HG03064 (cell line): ENCODE measurements around the gene KDM1B.

ENCODE experiments used
- ATAC-seq: cut with Tn5 transposase; IDR thresholded peaks from one replicate; pipeline ENCODE4 v1.9.1; 2021; ENCODE audit warnings: low read depth; ENCODE audit not compliant: unreplicated experiment

Gene KDM1B

DNA sequence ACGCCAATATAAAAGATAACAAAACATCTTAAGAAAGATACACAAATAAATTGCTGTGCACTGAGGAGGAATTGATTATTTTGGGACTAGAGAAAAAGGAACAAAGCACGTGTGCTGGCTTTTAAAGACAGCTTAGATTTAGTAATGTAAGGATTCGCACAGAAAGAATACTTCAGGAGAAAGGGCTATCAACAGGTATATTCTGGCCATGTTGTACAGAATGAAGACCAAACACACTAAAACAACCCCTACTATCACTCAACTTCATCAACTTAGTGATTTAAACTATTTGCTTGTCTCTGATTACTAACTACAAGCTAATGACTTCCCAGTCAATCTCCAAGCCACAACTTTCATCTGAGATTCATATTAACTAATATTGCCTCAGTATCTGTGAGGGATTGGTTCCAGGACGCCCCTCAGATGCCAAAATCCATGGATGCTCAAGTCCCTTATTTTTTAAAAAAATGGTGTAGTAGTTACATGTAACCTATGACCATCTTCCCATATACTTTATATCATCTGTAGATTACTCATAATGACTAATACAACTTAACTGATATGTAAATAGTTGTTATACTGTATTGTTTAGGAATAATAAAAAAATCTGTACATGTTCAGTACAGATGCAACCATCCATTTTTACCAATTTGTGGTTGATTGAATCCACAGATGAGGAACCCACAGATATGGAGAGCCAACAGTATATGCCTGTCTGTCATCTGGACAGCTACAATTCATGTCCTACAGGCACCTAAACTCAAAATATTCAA lies 104.6 kb downstream of the KDM1B start:
- no peak for ATAC-seq

DNA sequence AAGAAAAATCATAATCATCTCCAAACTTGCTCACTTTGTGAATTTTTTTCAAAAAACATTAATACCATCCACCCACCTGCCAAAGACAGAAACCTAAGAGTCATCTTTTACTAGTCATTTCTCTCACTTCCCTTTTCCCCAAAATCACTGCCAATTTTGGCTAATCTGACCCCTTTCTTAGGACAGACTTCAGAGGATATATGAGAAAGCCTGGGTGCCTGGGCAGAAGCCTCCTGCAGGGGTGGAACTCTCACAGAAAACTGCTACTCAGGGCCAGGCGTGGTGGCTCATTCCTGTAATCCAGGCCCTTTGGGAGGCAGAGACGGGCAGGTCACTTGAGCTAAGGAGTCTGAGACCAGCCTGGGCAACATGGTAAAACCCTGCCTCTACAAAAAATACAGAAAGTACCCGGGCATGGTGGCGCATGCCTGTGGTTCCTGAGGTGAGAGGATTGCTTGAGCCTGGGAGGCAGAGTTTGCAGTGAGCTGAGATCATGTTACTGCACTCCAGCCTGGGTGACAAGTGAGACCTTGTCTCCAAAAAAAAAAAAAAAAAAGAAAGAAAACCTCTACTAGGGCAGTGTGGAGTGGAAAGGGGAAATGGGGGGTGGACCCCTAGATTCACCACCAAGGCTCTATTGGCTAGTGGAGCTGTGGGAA lies 105.4 kb downstream of the KDM1B start:
- ATAC-seq: peak; percentile 28

GRCh38 chr6:18261877-18262276 lies 106.7 kb downstream of the KDM1B start:
- ATAC-seq: no peak

DNA sequence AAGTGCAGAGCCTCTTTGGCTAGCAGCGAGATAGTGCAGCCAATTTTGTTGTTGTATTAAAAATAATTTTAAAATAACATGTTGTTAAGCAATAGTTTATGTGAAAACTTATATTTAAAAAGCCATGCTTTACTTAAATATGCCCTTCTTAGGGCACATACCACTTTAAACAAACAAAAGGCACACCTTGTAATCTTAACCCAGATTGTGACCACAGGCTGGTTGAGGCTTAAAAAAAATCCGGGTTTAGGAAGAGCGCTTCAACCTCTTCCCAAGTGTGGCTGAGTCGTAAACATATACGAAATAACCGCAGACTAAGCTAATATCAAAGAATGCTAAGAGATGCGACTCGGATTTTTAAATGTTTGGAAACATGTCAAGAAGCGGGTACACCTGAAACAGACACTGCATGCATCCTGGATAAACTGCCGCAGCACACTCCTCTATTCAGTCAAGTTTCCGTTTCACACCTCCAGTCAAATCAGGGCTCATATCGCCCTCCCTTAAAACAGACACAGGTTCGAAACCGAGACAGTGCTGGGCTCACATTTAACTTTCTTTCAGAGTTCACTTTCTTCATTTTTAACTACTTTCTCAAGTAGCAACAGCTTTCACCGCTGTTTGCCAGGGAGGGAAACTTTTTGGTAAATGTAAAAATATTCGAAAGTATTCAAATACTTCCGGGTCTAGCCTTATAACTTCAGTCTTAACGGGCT lies 107.6 kb downstream of the KDM1B start:
- peak; percentile 53 for ATAC-seq

- peak; percentile 1 for ATAC-seq
Measured at GRCh38 chr6:18263418-18264218, 108.4 kb downstream of the KDM1B start.

DNA sequence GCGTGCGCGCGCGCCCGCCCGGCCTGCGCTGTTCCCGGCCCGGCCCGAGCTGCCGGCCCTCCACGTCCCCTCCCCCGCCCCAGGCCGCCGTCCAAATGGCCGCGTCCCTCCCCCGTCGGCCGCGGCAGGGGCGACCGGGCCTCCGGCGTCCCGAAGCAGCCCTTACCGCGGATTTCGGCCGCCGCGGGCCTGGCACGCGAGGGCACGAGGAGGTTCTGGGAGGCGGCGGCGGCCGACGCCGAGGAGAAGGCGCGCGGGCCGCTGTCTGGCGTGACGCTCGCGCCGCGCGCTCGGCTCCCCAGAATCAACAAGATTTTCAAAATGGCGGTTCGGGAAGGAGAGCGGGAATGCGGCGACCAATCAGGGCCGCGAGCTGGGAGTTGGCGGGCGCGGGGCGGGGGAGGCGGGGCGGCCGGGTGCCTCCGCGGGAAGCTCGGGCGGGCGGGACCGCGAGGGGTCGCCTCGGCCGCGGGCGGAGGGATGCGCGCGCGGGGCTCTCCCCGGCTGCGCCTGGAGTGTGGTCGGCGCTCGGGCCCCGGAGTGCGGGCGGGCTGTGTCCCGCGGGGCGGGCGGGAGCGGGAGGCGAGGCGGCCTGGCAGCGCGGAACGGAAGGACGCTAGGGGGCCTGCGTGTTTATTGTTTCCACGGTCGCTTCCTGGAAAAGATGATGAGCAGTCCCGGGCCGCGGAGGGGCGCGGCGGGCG lies 109.1 kb downstream of the KDM1B start, which contains the start of gene DEK:
Gene DEK, minus strand, starts transcription at position 312 of the 704 bp plus-strand sequence. CDS start 543 bp downstream, outside the sequence.
- ATAC-seq: peak; percentile 31

GRCh38 chr6:18264923-18265377 lies 109.7 kb downstream of the KDM1B start:
- no peak for ATAC-seq

DNA sequence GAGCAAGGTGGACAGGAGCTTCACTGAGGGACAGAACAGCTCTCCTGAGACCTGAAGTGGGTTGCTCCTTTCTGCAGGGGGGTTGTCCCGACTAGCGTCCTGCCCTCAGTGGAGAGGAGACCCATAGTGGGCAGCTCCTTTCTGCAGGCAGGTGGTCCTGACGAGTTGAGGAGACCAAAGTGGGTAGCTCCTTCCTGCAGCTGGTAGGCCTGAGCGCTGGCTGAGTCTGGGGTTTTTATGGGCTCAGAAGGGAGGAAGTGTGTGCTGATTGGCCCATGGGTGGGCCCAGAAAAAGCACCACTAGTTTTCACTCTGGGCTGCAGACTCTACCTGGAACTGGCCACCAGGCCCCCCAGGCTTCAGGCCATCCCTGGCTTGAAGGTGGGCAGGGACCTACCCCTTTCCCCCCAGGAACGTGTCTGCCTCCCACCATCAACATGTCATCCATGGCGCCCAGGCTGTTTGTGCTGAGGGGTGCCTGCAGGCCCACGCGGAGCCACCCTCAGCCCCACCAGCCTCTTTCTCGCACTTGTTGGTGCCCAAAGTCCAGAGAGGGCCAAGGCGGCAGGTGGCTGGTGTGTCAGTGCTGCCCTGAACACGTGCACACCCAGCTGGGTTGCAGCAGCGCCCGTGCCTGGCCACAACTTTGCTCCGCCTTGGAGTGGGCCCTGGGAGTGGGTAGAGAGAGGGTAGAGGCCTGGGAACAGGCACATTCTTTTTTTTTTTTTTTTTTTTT lies 110.7 kb downstream of the KDM1B start:
- ATAC-seq: no peak

DNA sequence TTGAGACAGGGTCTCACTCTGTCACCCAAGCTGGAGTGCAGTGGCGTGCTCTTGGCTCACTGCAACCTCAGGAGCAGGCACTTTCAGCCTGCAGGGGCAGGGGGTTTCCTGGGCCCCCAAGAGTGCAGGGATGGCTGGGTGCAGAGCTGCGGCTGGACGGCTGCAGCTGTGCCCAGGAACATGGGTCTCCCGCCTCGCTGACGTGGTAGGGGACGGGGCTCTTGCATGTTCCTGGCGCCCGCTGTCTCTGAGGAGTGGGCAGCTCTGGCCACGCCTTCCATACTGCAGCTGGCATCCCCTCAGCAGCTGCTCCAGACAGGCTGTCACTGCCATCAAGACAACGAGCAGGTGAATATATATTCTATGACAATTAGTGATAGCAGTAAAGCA lies 111.3 kb downstream of the KDM1B start:
- no peak for ATAC-seq

DNA sequence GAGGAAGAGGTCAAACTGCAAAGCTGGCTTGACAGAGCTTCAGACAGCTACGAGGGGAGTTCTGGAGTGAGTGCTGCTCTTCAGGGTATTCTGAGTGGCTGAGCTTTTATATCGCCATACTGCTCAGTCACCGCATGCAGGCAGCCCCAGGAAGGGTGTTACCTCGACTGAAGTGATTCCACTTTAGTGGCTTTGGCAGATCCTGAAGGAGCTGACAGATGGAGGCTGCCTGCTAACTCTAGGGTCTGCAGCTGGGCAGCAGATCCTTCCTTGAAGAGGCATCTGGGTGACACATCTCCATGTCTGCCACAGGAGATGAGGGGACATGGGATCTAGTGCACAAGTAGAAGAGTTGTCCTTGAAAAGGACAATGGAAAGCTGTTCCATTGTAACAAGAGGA lies 112.8 kb downstream of the KDM1B start:
- ATAC-seq: no peak

DNA sequence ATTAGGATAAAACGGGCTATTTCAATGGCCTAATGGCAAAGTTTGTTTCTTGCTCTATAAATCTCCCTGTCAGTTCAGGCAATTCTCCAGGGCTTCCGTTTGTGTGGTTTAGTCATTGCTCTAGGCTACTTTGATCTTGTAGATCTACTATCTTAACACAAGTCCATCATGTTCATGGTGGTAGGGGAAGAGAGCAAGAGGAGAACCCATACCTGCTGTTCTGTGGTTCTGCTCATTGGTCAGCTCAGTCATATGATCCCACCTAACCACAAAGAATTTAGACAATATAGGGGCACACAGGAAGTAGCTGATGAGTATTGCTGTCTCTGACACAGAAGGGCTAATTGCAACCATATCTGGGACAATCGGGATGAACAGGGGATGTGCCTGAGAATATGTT lies 114.0 kb downstream of the KDM1B start:
- no peak for ATAC-seq

GRCh38 chr6:18269717-18270116 lies 114.5 kb downstream of the KDM1B start:
- ATAC-seq: no peak

DNA sequence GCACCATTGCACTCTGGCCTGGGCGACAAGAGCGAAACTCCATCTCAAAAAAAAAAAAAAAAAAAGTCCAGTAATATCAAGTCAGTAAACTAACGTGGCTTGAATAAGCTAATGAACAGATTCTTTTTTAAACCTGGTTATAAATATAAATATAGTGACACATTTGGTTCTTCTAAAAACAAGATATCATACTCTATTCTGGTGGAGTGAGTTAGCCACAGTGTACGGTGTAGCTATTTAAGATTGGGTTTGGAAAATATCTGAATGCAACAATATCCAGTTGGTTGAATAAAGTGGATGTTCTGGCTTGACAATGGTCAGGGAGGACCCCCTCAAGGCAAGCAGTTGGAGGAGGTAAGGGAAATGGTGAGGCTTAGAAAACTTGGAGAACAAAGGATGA lies 115.0 kb downstream of the KDM1B start:
- no peak for ATAC-seq
